HG03520 (cell line): ENCODE results near the gene ZNF554.

Experiments used
- ATAC-seq: cut with Tn5 transposase; IDR thresholded peaks from one replicate; pipeline ENCODE4 v1.9.1; 2021; ENCODE audit warnings: mild to moderate bottlenecking, moderate library complexity; ENCODE audit not compliant: unreplicated experiment

ZNF554 gene

GRCh38 chr19:2819540-2820111 is at the start of gene ZNF554:
TSS of gene ZNF554 (plus strand) at chr19:2819868. CDS start at chr19:2820072, 204 bp downstream.
- peak; percentile 83 for ATAC-seq

GRCh38 chr19:2770055-2771013 is 49.3 kb upstream of the ZNF554 start:
- no peak for ATAC-seq

DNA sequence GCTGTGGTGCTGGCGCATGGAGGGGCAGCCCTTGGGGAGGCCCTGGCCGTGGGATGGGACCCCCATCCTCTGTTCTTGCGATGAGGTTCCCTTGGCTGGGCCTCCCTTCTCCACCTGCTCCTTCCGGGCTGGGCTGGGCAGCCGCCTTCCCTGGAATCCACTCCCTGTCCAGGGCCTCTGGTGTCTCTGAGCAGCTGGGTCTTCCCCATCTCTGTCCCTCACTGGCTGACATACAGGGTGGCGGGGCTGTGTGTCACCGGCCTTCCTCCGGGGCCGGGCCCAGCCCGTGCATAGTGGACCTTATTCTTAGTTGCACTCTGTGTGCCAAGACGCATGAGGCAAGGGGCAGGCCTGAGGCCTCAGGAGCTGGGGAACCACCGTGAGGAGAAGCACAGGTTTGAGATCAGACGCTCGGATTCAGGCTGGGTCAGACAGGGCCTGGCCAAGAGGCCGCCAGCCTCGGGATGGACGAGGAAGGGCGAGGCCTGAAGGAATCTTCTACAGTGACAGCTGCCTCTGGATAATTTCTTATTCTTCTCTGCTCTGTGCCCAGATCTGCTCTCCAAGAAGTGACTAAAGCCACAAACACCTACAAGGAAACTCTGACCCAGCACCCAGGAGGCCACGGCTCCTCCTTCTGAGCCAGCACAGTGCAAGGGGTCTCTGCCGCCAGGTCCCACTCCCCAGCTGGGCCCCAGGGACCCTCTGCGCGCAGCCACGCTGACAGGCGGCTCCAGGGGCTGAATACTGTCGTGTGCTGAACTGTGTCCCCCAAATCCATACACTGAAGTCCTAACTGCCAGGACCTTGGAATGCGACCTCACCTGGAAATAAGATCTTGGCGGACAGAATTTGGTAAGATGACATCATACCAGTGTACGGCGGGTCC is 47.6 kb upstream of the ZNF554 start:
- ATAC-seq: no peak

GRCh38 chr19:2774083-2774679 is 45.5 kb upstream of the ZNF554 start:
- no peak for ATAC-seq

DNA sequence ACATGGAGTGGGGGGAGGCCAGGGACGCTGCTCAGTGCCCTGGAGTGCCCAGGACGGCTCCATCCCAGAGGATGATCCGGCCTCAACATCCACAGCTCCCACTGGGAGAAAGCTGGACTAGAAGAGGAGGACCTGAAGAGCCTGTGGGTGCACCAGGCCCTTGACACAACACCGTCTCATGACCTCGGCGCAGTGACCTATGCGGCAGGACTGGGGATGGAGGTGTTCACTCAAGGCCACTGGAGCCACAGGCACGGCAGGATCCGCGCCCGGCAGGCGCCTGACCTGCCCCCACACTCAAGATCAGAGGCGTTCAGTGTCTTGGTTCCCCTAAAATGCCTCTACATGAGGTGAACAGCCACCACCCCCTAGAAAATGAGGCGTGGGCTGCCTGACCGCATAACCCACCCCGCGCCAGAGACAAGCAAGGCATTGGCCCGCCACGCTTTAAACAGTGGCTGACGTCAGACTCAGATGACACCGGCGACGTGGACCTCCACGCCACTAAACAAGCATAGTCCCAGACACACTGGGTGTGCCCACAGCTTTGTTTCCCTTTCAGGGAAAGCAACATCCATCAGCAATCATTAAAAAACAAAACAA is 44.6 kb upstream of the ZNF554 start:
- no peak for ATAC-seq

GRCh38 chr19:2775556-2776430 is 43.9 kb upstream of the ZNF554 start:
- ATAC-seq: no peak

DNA sequence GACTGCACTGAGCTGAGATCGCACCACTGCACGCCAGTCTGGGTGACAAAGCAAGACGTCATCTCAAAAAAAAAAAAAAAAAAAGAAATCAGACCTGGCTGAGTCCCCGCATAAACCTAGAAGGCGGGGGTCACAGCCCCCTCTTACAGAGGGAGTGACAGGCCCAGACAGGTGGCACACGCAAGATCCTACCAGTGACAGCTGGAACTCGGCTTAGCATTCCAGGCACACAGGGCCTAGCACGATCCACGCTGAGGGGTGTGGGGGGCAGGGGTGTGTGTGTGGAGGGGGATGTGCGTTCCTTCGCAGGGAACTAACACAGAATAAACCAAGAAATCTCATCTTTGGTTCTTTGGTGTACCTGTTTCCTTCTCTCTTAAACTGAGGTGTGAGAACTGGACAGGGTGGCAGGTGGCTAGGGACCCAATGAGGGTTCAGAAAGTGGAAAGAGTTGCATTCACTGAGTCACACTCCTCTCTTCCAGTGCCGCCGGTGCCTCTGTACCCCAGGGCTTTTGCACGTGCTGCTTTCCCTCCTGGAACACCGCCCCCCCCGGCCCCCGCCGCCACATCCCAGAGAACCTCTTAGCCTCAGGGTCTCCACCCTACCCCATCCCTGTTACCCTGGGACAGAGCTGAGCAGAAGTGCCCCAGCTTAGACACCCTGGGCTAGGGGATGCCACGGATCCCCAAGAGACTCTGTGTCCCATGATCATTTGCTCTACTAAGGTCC is 41.5 kb upstream of the ZNF554 start:
- ATAC-seq: no peak

DNA sequence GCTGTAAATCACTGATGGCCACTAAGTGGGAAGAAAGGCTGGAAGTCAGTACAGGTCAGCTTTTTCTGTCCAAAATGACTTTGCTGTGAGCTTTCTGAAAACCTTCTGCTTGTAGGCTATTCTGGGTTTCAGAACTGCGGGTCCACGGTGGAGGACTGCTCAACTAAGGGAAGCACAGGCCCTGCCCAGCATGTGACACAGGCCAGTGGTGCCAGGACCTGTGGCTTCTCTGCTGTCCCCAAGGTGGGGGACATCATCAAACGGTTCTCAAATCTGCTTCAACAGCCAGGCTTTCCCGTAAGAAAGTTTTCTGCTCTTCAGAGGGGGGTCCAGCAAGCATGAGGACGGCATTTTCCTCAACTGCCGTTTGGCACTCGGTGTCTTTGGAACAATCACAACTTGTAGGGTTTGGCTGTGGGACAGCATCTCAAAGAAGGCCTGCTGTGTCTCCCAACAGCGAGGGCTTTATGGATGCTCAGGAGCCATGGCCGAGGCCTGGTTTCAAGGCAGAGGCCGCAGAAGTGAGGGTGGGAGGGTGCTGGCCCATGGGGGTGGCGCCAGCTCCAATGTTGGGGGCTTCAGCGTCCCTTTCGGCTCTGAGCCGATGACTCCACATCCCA is 40.4 kb upstream of the ZNF554 start:
- ATAC-seq: no peak

DNA sequence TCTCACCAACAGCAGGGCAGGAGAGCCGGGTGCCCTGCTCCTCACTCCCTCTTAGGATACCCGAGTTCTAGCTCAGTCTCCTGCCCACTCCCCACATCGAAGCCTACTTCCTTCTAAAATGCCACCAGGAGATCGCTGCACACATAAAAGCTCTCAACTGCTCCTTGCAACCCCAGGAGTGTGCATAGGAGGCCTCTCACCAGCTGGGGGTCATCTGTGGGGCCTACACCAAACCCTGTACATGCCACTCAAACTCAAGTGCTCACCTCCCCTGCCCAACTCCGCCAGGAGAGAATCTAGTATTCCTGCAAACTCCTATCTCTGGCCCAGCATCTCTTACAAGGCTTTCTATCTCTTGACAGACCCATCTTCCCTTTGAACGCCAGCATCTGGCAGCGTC is 39.4 kb upstream of the ZNF554 start:
- ATAC-seq: no peak

GRCh38 chr19:2782329-2782935 is 37.2 kb upstream of the ZNF554 start:
- ATAC-seq: no peak

DNA sequence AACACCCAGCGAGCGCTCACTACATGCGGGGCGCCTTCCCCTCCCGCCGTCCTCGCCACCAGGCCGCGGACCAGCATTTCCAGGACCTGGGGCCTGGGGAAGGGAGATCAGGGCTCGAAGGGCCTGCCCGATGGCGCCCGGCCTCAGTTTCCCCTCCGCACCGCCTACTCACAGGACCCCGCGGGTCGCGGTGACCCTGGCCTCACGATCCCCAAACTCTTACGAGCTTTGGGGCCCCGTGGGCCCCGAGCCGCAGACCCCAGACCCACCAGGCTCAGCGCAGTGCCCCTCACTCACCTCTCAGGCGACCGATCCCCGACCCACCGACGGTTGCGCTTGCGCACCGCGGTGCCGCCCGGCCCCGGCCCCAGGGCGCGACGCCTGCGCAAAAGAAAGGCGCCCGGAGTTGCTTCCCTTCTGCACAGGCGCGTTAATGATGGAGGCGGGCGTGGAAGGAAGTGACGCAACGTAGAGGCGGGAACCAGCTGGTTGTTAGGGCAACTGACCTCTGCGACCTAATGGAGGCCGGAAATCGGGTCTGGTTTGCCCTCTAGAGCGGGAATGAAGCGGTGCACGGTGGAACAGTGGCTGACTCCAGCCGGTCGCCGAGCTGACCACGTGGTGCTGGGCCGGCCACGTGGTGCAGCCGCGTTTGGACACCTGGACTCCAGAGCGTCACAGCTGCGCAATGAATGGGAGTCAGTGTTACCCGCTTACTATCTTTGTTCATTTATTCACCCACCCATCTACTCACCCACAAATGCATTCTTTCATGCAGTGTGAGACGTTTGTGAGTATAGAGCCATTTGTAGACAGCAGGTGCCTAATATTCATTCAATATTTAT is 36.5 kb upstream of the ZNF554 start, which contains the start of gene SGTA:
Gene SGTA, minus strand, starts transcription at position 338 of the 845 bp plus-strand sequence. CDS start 14,205 bp downstream, outside the sequence.
- peak; percentile 71 for ATAC-seq

DNA sequence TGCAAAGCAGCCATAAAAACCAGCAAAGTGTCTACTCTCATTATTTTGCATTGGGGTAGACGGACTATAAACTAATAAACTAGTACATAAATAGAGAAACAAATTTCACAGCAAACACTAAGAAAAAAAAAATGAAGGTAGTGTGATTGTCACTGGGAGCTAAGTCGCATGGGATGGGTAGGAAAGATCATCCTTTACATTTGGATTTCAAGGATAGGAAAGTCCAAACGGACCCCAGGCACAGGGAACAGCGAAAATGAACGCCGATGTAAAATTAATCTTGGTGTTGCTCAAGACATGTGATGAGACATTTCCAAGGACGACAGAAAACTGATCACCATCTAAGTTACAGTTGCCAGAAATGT is 35.9 kb upstream of the ZNF554 start:
- no peak for ATAC-seq

GRCh38 chr19:2785244-2785997 is 34.2 kb upstream of the ZNF554 start, which contains the start of gene THOP1:
TSS of gene THOP1 (plus strand) at chr19:2785503. CDS start at chr19:2785663, 160 bp downstream.
- peak; percentile 49 for ATAC-seq

DNA sequence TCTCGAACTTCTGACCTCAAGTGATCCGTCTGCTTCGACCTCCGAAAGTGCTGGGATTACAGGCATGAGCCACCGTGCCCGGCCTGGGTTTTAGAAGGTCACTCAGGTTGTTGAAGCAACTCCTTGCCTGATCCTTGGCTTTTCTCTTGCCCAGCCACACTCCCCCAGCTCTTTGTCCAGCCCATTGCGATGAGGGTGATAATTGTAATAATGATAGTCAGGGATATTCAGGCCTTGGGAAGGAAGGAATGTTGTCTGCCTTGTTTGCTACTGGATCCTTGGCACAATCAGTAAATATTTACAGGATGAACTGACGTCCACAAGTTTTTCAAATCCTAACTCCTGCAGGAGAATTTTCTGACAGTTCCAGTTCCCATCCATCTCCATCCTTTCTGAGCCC is 32.6 kb upstream of the ZNF554 start:
- no peak for ATAC-seq

- no peak for ATAC-seq
These were observed 31.4 kb upstream of the ZNF554 start for GRCh38 chr19:2788237-2788636.

DNA sequence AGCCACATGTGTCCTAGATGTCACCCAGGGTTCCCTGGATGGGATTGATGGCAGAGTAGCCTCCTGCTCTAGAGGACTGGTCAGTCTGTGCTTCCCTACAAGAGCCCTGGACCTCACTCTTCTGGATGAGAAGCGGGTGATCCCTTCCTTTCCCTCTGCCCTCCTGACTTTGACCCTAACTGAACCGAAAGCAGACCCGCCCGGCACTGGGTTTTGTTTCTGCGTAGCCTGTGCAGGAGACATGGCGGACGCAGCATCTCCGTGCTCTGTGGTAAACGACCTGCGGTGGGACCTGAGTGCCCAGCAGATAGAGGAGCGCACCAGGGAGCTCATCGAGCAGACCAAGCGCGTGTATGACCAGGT is 29.5 kb upstream of the ZNF554 start:
- no peak for ATAC-seq
